Globus pallidus (tissue), 1 donor: ENCODE measurements around the gene TMCC2.

Source experiments
- DNase-seq: peaks from one replicate; pipeline ENCODE4 v3.0.0-alpha.2; 2015; ENCODE audit warnings: low spot score

The TMCC2 gene

GRCh38 chr1:205303247-205303888, 75.6 kb downstream of the TMCC2 start:
- DNase-seq, result no peak

GRCh38 chr1:205304046-205304694, 76.4 kb downstream of the TMCC2 start:
- DNase-seq, result no peak

GRCh38 chr1:205304695-205305070, 76.9 kb downstream of the TMCC2 start:
- no peak for DNase-seq

- DNase-seq, result no peak
Observed at GRCh38 chr1:205306929-205307566, 79.3 kb downstream of the TMCC2 start.

- no peak for DNase-seq
Observed at GRCh38 chr1:205309741-205310140, 82.0 kb downstream of the TMCC2 start.

GRCh38 chr1:205310976-205311704, 83.4 kb downstream of the TMCC2 start:
- no peak for DNase-seq

- DNase-seq, result no peak
Observed at GRCh38 chr1:205312866-205313562, 85.3 kb downstream of the TMCC2 start.

- peak; percentile 67 for DNase-seq
Observed at GRCh38 chr1:205313563-205314308, 86.0 kb downstream of the TMCC2 start.

GRCh38 chr1:205315008-205315618, 87.4 kb downstream of the TMCC2 start:
- no peak for DNase-seq

- no peak for DNase-seq
Observed at GRCh38 chr1:205316161-205316566, 88.4 kb downstream of the TMCC2 start.

GRCh38 chr1:205317311-205317917, 89.7 kb downstream of the TMCC2 start:
- no peak for DNase-seq

GRCh38 chr1:205318231-205318991, 90.7 kb downstream of the TMCC2 start:
- no peak for DNase-seq

GRCh38 chr1:205319081-205320018, 91.6 kb downstream of the TMCC2 start:
- DNase-seq, result no peak

- peak; percentile 90 for DNase-seq
Observed at GRCh38 chr1:205321162-205321958, 93.6 kb downstream of the TMCC2 start, which contains the start of gene NUAK2. NUAK2 (minus strand) TSS chr1:205321745; CDS start chr1:205321628, 117 bp downstream.

- no peak for DNase-seq
Observed at GRCh38 chr1:205321959-205322283, 94.2 kb downstream of the TMCC2 start.
